Mesothelial cell of epicardium (in vitro differentiated cells): ENCODE data around the gene CCDC174. TPM values are rescaled to one million over a fixed set of nuclear protein-coding genes. Genes with fewer than 3 reads are reported as not detected.

ENCODE experiments used
- DNase-seq, 2 experiments: peaks; one replicate each; pipeline ENCODE4 v3.0.0; 2021; ENCODE audit warnings: low spot score in 2 of 2; ENCODE audit not compliant: unreplicated experiment in 2 of 2
- H3K27ac Mint-ChIP-seq: 2 replicates; pipeline ENCODE4 v1.8.0; 2021; ENCODE audit warnings: mixed read lengths
- H3K27me3 Mint-ChIP-seq: 2 replicates; pipeline ENCODE4 v1.8.0; 2021; ENCODE audit warnings: low read depth, mixed read lengths
- H3K36me3 Mint-ChIP-seq: 2 replicates; pipeline ENCODE4 v1.8.0; 2021; ENCODE audit warnings: mixed read lengths
- H3K4me1 Mint-ChIP-seq: 2 replicates; pipeline ENCODE4 v1.8.0; 2021; ENCODE audit warnings: mixed read lengths
- H3K4me3 Mint-ChIP-seq: 2 replicates; pipeline ENCODE4 v1.8.0; 2021; ENCODE audit warnings: mild to moderate bottlenecking, moderate library complexity, mixed read lengths
- H3K9me3 Mint-ChIP-seq: 2 replicates; pipeline ENCODE4 v1.8.0; 2021; ENCODE audit warnings: mixed read lengths
- total RNA-seq: library from RNA; stranded (reverse); gene quantifications from 3 replicates; pipeline ENCODE4 v1.2.1, GENCODE V29; 2021
- TF ChIP-seq, protein P1 (sequence below): fragments of 200-600 bp; sonication (generic); IDR thresholded peaks from one replicate; pipeline ENCODE4 v1.5.0; 2021; ENCODE audit warnings: antibody characterized with exemption; ENCODE audit not compliant: unreplicated experiment

The CCDC174 gene
- total RNA-seq, 1 donor from 2014 or later: 21.8 TPM

DNA sequence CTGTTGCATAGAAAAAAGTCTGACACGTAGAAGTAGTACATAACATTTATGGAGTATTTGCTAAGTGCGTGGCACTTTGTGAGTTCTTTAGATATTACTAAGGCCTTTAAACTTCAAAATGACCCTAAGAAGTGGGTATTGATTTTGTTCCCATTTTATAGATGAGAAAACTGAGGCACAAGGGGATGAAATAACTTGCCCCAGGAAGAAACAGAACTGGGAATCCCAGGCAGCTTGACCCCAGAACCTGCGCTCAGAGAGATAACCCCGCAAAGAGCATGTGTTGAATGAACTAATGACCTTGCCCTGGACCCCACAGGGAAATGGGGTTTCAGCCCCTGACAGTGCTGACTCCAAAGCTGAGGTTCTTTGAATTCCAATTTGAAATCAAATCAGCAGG lies 30.5 kb upstream of the CCDC174 start:
- no peak for DNase-seq
- Mint-ChIP-seq H3K9me3 (no peaks in the 10 kb centered on the region), H3K36me3 (no peaks in the 10 kb centered on the region), H3K27me3 (peaks cover 31% of the 10 kb centered on the region), H3K27ac (no peak overlapping the region), H3K4me3 (no peak overlapping the region), H3K4me1 (no peaks in the 10 kb centered on the region)
- TF ChIP-seq, protein P1, sequence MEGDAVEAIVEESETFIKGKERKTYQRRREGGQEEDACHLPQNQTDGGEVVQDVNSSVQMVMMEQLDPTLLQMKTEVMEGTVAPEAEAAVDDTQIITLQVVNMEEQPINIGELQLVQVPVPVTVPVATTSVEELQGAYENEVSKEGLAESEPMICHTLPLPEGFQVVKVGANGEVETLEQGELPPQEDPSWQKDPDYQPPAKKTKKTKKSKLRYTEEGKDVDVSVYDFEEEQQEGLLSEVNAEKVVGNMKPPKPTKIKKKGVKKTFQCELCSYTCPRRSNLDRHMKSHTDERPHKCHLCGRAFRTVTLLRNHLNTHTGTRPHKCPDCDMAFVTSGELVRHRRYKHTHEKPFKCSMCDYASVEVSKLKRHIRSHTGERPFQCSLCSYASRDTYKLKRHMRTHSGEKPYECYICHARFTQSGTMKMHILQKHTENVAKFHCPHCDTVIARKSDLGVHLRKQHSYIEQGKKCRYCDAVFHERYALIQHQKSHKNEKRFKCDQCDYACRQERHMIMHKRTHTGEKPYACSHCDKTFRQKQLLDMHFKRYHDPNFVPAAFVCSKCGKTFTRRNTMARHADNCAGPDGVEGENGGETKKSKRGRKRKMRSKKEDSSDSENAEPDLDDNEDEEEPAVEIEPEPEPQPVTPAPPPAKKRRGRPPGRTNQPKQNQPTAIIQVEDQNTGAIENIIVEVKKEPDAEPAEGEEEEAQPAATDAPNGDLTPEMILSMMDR: no peak

GRCh38 chr3:14622368-14622767 lies 29.2 kb upstream of the CCDC174 start:
- Mint-ChIP-seq H3K4me3 (no peak overlapping the region), H3K36me3 (no peaks in the 10 kb centered on the region), H3K4me1 (peaks cover 7% of the 10 kb centered on the region), H3K27me3 (peaks cover 33% of the 10 kb centered on the region), H3K9me3 (no peaks in the 10 kb centered on the region), H3K27ac (no peak overlapping the region)
- no peak for DNase-seq
- TF ChIP-seq, protein P1: no peak

- Mint-ChIP-seq H3K36me3 (no peaks in the 10 kb centered on the region), H3K4me3 (no peak overlapping the region), H3K9me3 (peaks cover 7% of the 10 kb centered on the region), H3K27me3 (peaks cover 28% of the 10 kb centered on the region), H3K27ac (no peak overlapping the region), H3K4me1 (peaks cover 8% of the 10 kb centered on the region)
- TF ChIP-seq, protein P1: no peak
- no peak for DNase-seq
Measured at GRCh38 chr3:14623569-14624051, 28.0 kb upstream of the CCDC174 start.

DNA sequence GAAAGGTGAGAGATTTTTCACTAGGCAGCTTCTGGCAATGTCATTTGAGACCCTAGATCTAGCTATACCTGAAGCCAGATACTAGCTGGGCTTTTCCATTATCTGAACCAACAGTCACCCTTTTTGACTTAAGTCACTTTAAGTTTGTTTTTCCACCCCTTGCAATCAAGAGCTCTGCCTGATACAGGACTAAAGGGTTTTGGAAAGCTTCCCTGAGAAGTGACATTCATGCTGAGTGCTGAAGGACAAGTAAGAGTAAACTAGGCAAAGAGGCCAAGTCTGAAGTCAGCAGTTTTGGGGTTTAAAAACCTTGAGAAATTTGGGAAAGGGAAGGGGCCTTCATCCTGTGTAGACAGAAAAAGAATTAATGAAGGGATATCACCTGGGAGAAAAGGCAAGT lies 27.1 kb upstream of the CCDC174 start:
- Mint-ChIP-seq H3K4me1 (peaks cover 8% of the 10 kb centered on the region), H3K27me3 (peaks cover 27% of the 10 kb centered on the region), H3K27ac (no peak overlapping the region), H3K9me3 (peaks cover 7% of the 10 kb centered on the region), H3K36me3 (no peaks in the 10 kb centered on the region), H3K4me3 (no peak overlapping the region)
- DNase-seq: no peak
- TF ChIP-seq, protein P1: no peak

DNA sequence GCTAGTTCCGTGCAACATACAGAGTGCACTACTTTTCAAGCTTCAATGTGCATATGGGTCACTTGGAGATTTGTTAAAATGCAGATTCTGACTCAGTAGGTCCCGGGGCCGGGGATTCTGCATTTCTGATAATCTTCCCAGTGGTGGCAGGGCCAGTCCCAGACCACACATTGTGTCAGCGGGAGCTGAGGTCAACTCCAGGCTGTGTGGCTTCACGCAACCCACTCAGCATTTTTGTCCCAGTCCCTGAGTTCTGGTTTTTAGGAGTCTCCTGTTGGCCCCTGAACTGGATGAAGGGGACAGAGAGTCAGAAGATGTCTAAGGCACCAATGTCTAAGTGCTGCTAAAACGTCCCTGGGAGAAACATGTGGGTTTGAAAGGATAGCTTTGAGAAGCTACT lies 26.1 kb upstream of the CCDC174 start:
- peaks cover 28% of the 10 kb centered on the region for H3K27me3 Mint-ChIP-seq
- DNase-seq: no peak
- no peak overlapping the region for H3K27ac Mint-ChIP-seq
- no peak overlapping the region for H3K4me3 Mint-ChIP-seq
- TF ChIP-seq, protein P1: no peak
- peaks cover 7% of the 10 kb centered on the region for H3K9me3 Mint-ChIP-seq
- H3K4me1 Mint-ChIP-seq: peaks cover 8% of the 10 kb centered on the region
- H3K36me3 Mint-ChIP-seq: no peaks in the 10 kb centered on the region

- peaks cover 8% of the 10 kb centered on the region for H3K4me1 Mint-ChIP-seq
- H3K27me3 Mint-ChIP-seq: peaks cover 36% of the 10 kb centered on the region
- TF ChIP-seq, protein P1: no peak
- H3K36me3 Mint-ChIP-seq: no peaks in the 10 kb centered on the region
- H3K4me3 Mint-ChIP-seq: no peak overlapping the region
- H3K27ac Mint-ChIP-seq: no peak overlapping the region
- no peak for DNase-seq
- H3K9me3 Mint-ChIP-seq: peaks cover 7% of the 10 kb centered on the region
Measured at GRCh38 chr3:14627815-14628214, 23.7 kb upstream of the CCDC174 start.
